IMR-90 (cell line): Measurements from ENCODE around the gene PANK4. TPM values are rescaled to one million over a fixed set of nuclear protein-coding genes. Genes with fewer than 3 reads are reported as not detected.

Experiments
- ATAC-seq: fragments of 200-7000 bp; cut with Tn5 transposase; 2 replicates; pipeline ENCODE4 v1.9.1; 2020; ENCODE audit warnings: low read depth, mild to moderate bottlenecking, moderate library complexity
- BruUV-seq: library from RNA; stranded (reverse); fragments of 400-500 nt; replicated peaks from 2 replicates; lab custom pipeline; 2021; lab: Mats Ljungman, UMichigan
- CTCF ChIA-PET: fragments of 300-600 bp; formaldehyde crosslinking; extraction: SDS; loops from one replicate; lab custom pipeline; 2021; ENCODE audit warnings: antibody characterized with exemption; lab: Yijun Ruan, JAX
- POLR2A ChIA-PET: fragments of 300-600 bp; sonication (Branson Sonifier 250); formaldehyde crosslinking; loops from one replicate; lab custom pipeline; 2022; ENCODE audit warnings: antibody characterized with exemption; ENCODE audit not compliant: unreplicated experiment; lab: Charles Lee
- DNase-seq: peaks from one replicate; pipeline ENCODE4 v3.0.0; 2013
- H2AFZ ChIP-seq: replicated peaks from 2 replicates; pipeline ENCODE3; 2013; ENCODE audit warnings: low read length, mild to moderate bottlenecking; ENCODE audit not compliant: poor library complexity
- H2AK5ac ChIP-seq: 2 replicates; pipeline ENCODE4 v1.6.1; 2013; ENCODE audit warnings: low read depth, low read length, inconsistent platforms
- H2AK9ac ChIP-seq: replicated peaks from 2 replicates; pipeline ENCODE3; 2013; ENCODE audit warnings: mild to moderate bottlenecking, low read depth, low read length, moderate library complexity; ENCODE audit not compliant: poor library complexity
- H2BK120ac ChIP-seq: 2 replicates; pipeline ENCODE4 v1.6.1; 2013; ENCODE audit warnings: low read depth, low read length, inconsistent platforms
- H2BK15ac ChIP-seq: 3 replicates; pipeline ENCODE4 v1.6.1; 2013; ENCODE audit warnings: low read depth, low read length, inconsistent platforms
- H2BK20ac ChIP-seq: 2 replicates; pipeline ENCODE4 v1.6.1; 2013; ENCODE audit warnings: low read depth, mild to moderate bottlenecking, inconsistent platforms, low read length, moderate library complexity
- H2BK5ac ChIP-seq: 2 replicates; pipeline ENCODE4 v1.6.1; 2013; ENCODE audit warnings: mild to moderate bottlenecking, low read depth, low read length, inconsistent platforms; ENCODE audit not compliant: poor library complexity, severe bottlenecking
- H3K14ac ChIP-seq: replicated peaks from 2 replicates; pipeline ENCODE4 v1.6.1; 2013; ENCODE audit warnings: low read depth, low read length, inconsistent platforms
- H3K18ac ChIP-seq: 2 replicates; pipeline ENCODE4 v1.6.1; 2013; ENCODE audit warnings: low read depth, low read length, control low read depth
- H3K23ac ChIP-seq: 2 replicates; pipeline ENCODE4 v1.6.1; 2013; ENCODE audit warnings: low read depth, low read length, inconsistent platforms
- H3K27ac ChIP-seq: 2 replicates; pipeline ENCODE4 v1.5.1; 2013; ENCODE audit warnings: mild to moderate bottlenecking, control low read depth, low read length; ENCODE audit not compliant: insufficient read depth
- H3K27me3 ChIP-seq: 2 replicates; pipeline ENCODE4 v1.6.1; 2013; ENCODE audit warnings: low read length; ENCODE audit not compliant: control insufficient read depth, insufficient read depth
- H3K36me3 ChIP-seq: 2 replicates; pipeline ENCODE4 v1.6.1; 2013; ENCODE audit warnings: low read length, mixed read lengths; ENCODE audit not compliant: control insufficient read depth, insufficient read depth
- H3K4ac ChIP-seq: 2 replicates; pipeline ENCODE4 v1.6.1; 2013; ENCODE audit warnings: low read depth, low read length, inconsistent platforms
- H3K4me1 ChIP-seq: 2 replicates; pipeline ENCODE4 v1.6.1; 2013; ENCODE audit warnings: low read length, mixed read lengths; ENCODE audit not compliant: control insufficient read depth, insufficient read depth
- H3K4me2 ChIP-seq: 2 replicates; pipeline ENCODE4 v1.6.1; 2013; ENCODE audit warnings: low read depth, mild to moderate bottlenecking, control low read depth, low read length, moderate library complexity
- H3K4me3 ChIP-seq: 2 replicates; pipeline ENCODE4 v1.5.1; 2013; ENCODE audit warnings: low read depth, mild to moderate bottlenecking, control low read depth, low read length, moderate library complexity; ENCODE audit not compliant: insufficient read depth
- H3K56ac ChIP-seq: 2 replicates; pipeline ENCODE4 v1.6.1; 2013; ENCODE audit warnings: low read length, inconsistent platforms; ENCODE audit not compliant: insufficient read depth; ENCODE audit errors: extremely low read depth
- H3K79me1 ChIP-seq, 2 experiments: 2 replicates each; pipeline ENCODE4 v1.6.1; 2013; ENCODE audit warnings: low read length in 2 of 2, inconsistent platforms in 1 of 2, low read depth in 1 of 2
- H3K9ac ChIP-seq: 2 replicates; pipeline ENCODE4 v1.6.1; 2013; ENCODE audit warnings: low read depth, low read length, control low read depth
- H3K9me1 ChIP-seq: 2 replicates; pipeline ENCODE4 v1.6.1; 2013; ENCODE audit warnings: low read length, inconsistent platforms; ENCODE audit not compliant: insufficient read depth
- H3K9me3 ChIP-seq: 2 replicates; pipeline ENCODE4 v1.6.1; 2013; ENCODE audit warnings: low read length; ENCODE audit not compliant: control insufficient read depth, insufficient read depth
- H4K20me1 ChIP-seq: 2 replicates; pipeline ENCODE4 v1.6.1; 2013; ENCODE audit warnings: low read length, inconsistent platforms; ENCODE audit not compliant: insufficient read depth
- H4K5ac ChIP-seq: 2 replicates; pipeline ENCODE4 v1.6.1; 2013; ENCODE audit warnings: mild to moderate bottlenecking, low read depth, low read length, control low read depth
- H4K8ac ChIP-seq, 2 experiments: 2 replicates each; pipeline ENCODE4 v1.6.1; 2013; ENCODE audit warnings: low read depth in 2 of 2, low read length in 2 of 2, control low read depth in 1 of 2, inconsistent platforms in 1 of 2
- H4K91ac ChIP-seq: 2 replicates; pipeline ENCODE4 v1.6.1; 2013; ENCODE audit warnings: low read depth, low read length, inconsistent platforms; ENCODE audit not compliant: insufficient read depth
- BHLHE40 ChIP-seq: fragments of 150-350 bp; IDR thresholded peaks from 2 replicates; pipeline ENCODE4 v1.6.1; 2016; ENCODE audit warnings: mild to moderate bottlenecking, low read depth, low read length
- MAZ ChIP-seq: IDR thresholded peaks from 2 replicates; pipeline ENCODE4 v1.6.1; 2012; ENCODE audit warnings: low read depth, mild to moderate bottlenecking, low read length, improper control_type of control experiment, moderate library complexity, borderline replicate concordance
- WGBS, 2 experiments: methylation state at CpG; one replicate each; pipeline versions ENCODE4 v1.1.5 to v1.1.7; 2013; ENCODE audit warnings: missing lambda C conversion rate in 2 of 2; ENCODE audit not compliant: insufficient read length in 1 of 2; ENCODE audit errors: extremely low coverage in 2 of 2; 5-methylcytosine and 5-hydroxymethylcytosine counted together
- dilution Hi-C: fragments of 300-500 bp; cut with HindIII; formaldehyde crosslinking; loops from one replicate; pipeline ENCODE4 v1.14.3; 2018; ENCODE audit warnings: low sequenced_read_pairs; ENCODE audit not compliant: unreplicated experiment
- in situ Hi-C: fragments of 300-500 bp; cut with MboI; formaldehyde crosslinking; loops from 3 replicates; pipeline ENCODE4 v1.14.3; 2019; ENCODE audit warnings: low sequenced_read_pairs, inconsistent platforms, mixed read lengths
- intact Hi-C: fragments of 100-400 bp; cut with micrococcal nuclease; formaldehyde crosslinking; loops from 2 replicates; pipeline ENCODE4 v1.10.0; 2022
- polyA plus RNA-seq, 3 experiments: library from polyadenylated mRNA; depleted of rRNA; stranded (reverse); fragments of >200 nt; gene quantifications; 2 replicates each; pipeline ENCODE4 v1.2.3, GENCODE V29; 2012; ENCODE audit warnings: low replicate concordance in 1 of 3
- total RNA-seq: library from RNA; depleted of rRNA; stranded (reverse); fragments of >200 nt; gene quantifications from 2 replicates; pipeline ENCODE4 v1.2.3, GENCODE V29; 2012

The PANK4 gene
- total and polyA plus RNA-seq, 2 of the 4 experiments (the other 2 are of a cell fraction) = 14.0 to 18.5 TPM

- in situ Hi-C loops = loop anchor here (25.0 kb wide), 1 partner anchor 343 kb away; the partner anchor contains the start of gene FAAP20
- CTCF ChIA-PET = no interaction called here
- H4K91ac ChIP-seq = no peak overlapping the region
- no peak for TF ChIP-seq MAZ
- TF ChIP-seq BHLHE40 = no peak
- H2BK5ac ChIP-seq = no peak overlapping the region
- no peak overlapping the region for H2BK120ac ChIP-seq
- H2BK20ac ChIP-seq = no peak overlapping the region
- no peak overlapping the region for H3K23ac ChIP-seq
- H3K4me3 ChIP-seq = no peak overlapping the region
- peaks cover 0 to 2% of the 10 kb centered on the region in 2 experiments; a peak in 1 of 4 replicates for H3K79me1 ChIP-seq
- dilution Hi-C loops = no loop called here
- POLR2A ChIA-PET = no interaction called here
- intact Hi-C loops = no loop called here
- peaks cover 17% of the 10 kb centered on the region for H3K4me1 ChIP-seq
- whole genome bisulfite sequencing, 2 experiments = 40% methylated on average over 2 of the region's 30 CpGs; no CpG with 5 or more reads in 1 of the 2 experiments
- H3K56ac ChIP-seq = no peak overlapping the region
- BruUV-seq = no TSS peak
- no peak overlapping the region for H3K14ac ChIP-seq
- no peak overlapping the region for H3K4ac ChIP-seq
- H4K5ac ChIP-seq = no peak overlapping the region
- H4K8ac ChIP-seq = no peak overlapping the region
- H4K20me1 ChIP-seq = peaks cover 3% of the 10 kb centered on the region; the same call in 1 of the 2 replicates
- H3K9ac ChIP-seq = no peak overlapping the region
- H3K27ac ChIP-seq = no peak overlapping the region
- peaks cover 23% of the 10 kb centered on the region; the same call in 1 of the 2 replicates for H3K27me3 ChIP-seq
- DNase-seq = no peak
- no peak overlapping the region for H3K18ac ChIP-seq
- H2AK5ac ChIP-seq = no peak overlapping the region
- no peak overlapping the region for H2BK15ac ChIP-seq
- no peak overlapping the region for H3K4me2 ChIP-seq
- H3K9me1 ChIP-seq = peaks cover 6% of the 10 kb centered on the region
- H2AK9ac ChIP-seq = peak overlapping the region; percentile 24
- ATAC-seq = no peak
- no peak overlapping the region for H2AFZ ChIP-seq
- H3K36me3 ChIP-seq = no peaks in the 10 kb centered on the region
- no peaks in the 10 kb centered on the region for H3K9me3 ChIP-seq
Measured at GRCh38 chr1:2530513-2531361, 4.3 kb upstream of the PANK4 start.
